ENCODE data around the gene OXA1L.
A peak's percentile ranks its signal among the peaks of the same experiment; 100 is the strongest.
"Not testable (repeated sequence)": the region's sequence is repeated elsewhere in the genome, so short reads cannot be mapped to it uniquely, and the experiment has no call there.

The OXA1L gene

GRCh38 chr14:22768947-22769346, 2.5 kb downstream of the OXA1L start:
- no peak for DNase-seq (ENCODE audit: low read depth, low spot score)

GRCh38 chr14:22769369-22769768, 2.9 kb downstream of the OXA1L start:
- DNase-seq (ENCODE audit: low read depth, low spot score): no peak

GRCh38 chr14:22770481-22771187, 4.1 kb downstream of the OXA1L start:
- no peak for DNase-seq (ENCODE audit: low read depth, low spot score)

- no peak for DNase-seq (ENCODE audit: low read depth, low spot score)
Observed at GRCh38 chr14:22772725-22773124, 6.2 kb downstream of the OXA1L start.

- no peak for DNase-seq (ENCODE audit: low read depth, low spot score)
Observed at GRCh38 chr14:22773162-22774010, 6.9 kb downstream of the OXA1L start.

- no peak for DNase-seq (ENCODE audit: low read depth, low spot score)
Observed at GRCh38 chr14:22774011-22774706, 7.7 kb downstream of the OXA1L start.

- no peak for DNase-seq (ENCODE audit: low read depth, low spot score)
Observed at GRCh38 chr14:22776215-22776614, 9.7 kb downstream of the OXA1L start.

GRCh38 chr14:22776849-22777248, 10.4 kb downstream of the OXA1L start:
- DNase-seq (ENCODE audit: low read depth, low spot score): not testable (repeated sequence)

- no peak for DNase-seq (ENCODE audit: low read depth, low spot score)
Observed at GRCh38 chr14:22778084-22778483, 11.6 kb downstream of the OXA1L start.

GRCh38 chr14:22780105-22780679, 13.7 kb downstream of the OXA1L start:
- DNase-seq (ENCODE audit: low read depth, low spot score): peak; percentile 8

GRCh38 chr14:22780941-22781300, 14.4 kb downstream of the OXA1L start:
- no peak for DNase-seq (ENCODE audit: low read depth, low spot score)

- no peak for DNase-seq (ENCODE audit: low read depth, low spot score)
Observed at GRCh38 chr14:22781301-22781991, 15.0 kb downstream of the OXA1L start.

- DNase-seq (ENCODE audit: low read depth, low spot score): no peak
Observed at GRCh38 chr14:22786685-22787084, 20.2 kb downstream of the OXA1L start.

- peak; percentile 10 for DNase-seq (ENCODE audit: low read depth, low spot score)
Observed at GRCh38 chr14:22791301-22791700, 24.8 kb downstream of the OXA1L start.

- DNase-seq (ENCODE audit: low read depth, low spot score): no peak
Observed at GRCh38 chr14:22792158-22792557, 25.7 kb downstream of the OXA1L start.

GRCh38 chr14:22793550-22793949, 27.1 kb downstream of the OXA1L start:
- DNase-seq (ENCODE audit: low read depth, low spot score): not testable (repeated sequence)

GRCh38 chr14:22793976-22794375, 27.5 kb downstream of the OXA1L start:
- no peak for DNase-seq (ENCODE audit: low read depth, low spot score)

GRCh38 chr14:22794551-22794951, 28.1 kb downstream of the OXA1L start:
- DNase-seq (ENCODE audit: low read depth, low spot score): no peak

- DNase-seq (ENCODE audit: low read depth, low spot score): no peak
Observed at GRCh38 chr14:22796087-22796707, 29.7 kb downstream of the OXA1L start.

- DNase-seq (ENCODE audit: low read depth, low spot score): no peak
Observed at GRCh38 chr14:22797017-22797917, 30.8 kb downstream of the OXA1L start.

Data from ELF-1 (cell line).